ENCODE data around the gene VPS37B.

- TF ChIP-seq GATA3 (IDR thresholded peaks at IDR 0.05; ENCODE audit: low read depth, low read length): no peak
- no peak for TF ChIP-seq GATA2 (IDR thresholded peaks at IDR 0.05; ENCODE audit: low read depth, low read length)
Observed at GRCh38 chr12:122917507-122918121, 21.7 kb upstream of the VPS37B start.
